HepG2 (cell line): ENCODE data around the gene FAM114A2. TPM values are rescaled to one million over a fixed set of nuclear protein-coding genes. Genes with fewer than 3 reads are reported as not detected.

Experiments used
- CBFB ChIP-seq: sonication (generic); formaldehyde crosslinking; IDR thresholded peaks from 2 replicates; pipeline ENCODE4 v1.4.0; 2020; ENCODE audit warnings: missing genetic modification reagents
- HMG20B ChIP-seq: conservative IDR thresholded peaks from 2 replicates; pipeline ENCODE4 v1.6.1; 2016; ENCODE audit warnings: missing genetic modification reagents, missing compliant biosample characterization
- TBX3 ChIP-seq: fragments of 450-650 bp; IDR thresholded peaks from 2 replicates; pipeline ENCODE4 v1.6.1; 2017; ENCODE audit warnings: antibody characterized with exemption, mild to moderate bottlenecking, inconsistent platforms, borderline replicate concordance
- UBTF ChIP-seq: sonication (generic); formaldehyde crosslinking; IDR thresholded peaks from 2 replicates; pipeline ENCODE4 v1.4.0; 2020; ENCODE audit warnings: mild to moderate bottlenecking, missing genetic modification reagents
- ZFP62 ChIP-seq: sonication (generic); formaldehyde crosslinking; IDR thresholded peaks from 2 replicates; pipeline ENCODE4 v1.4.0; 2020; ENCODE audit warnings: missing genetic modification reagents
- ZGPAT ChIP-seq: IDR thresholded peaks from 2 replicates; pipeline ENCODE4 v1.6.1; 2016; ENCODE audit warnings: mild to moderate bottlenecking
- ZNF382 ChIP-seq: sonication (generic); formaldehyde crosslinking; IDR thresholded peaks from 2 replicates; pipeline ENCODE4 v1.5.0; 2020; ENCODE audit warnings: missing genetic modification reagents, mild to moderate bottlenecking, borderline replicate concordance
- ZNF451 ChIP-seq: sonication (generic); formaldehyde crosslinking; IDR thresholded peaks from 2 replicates; pipeline ENCODE4 v1.5.0; 2020; ENCODE audit warnings: mild to moderate bottlenecking, missing genetic modification reagents
- ZNF543 ChIP-seq: sonication (generic); formaldehyde crosslinking; IDR thresholded peaks from 2 replicates; pipeline ENCODE4 v1.4.0; 2020; ENCODE audit warnings: mild to moderate bottlenecking, missing genetic modification reagents
- ZNF784 ChIP-seq: sonication (generic); formaldehyde crosslinking; IDR thresholded peaks from 2 replicates; pipeline ENCODE4 v1.5.1; 2020; ENCODE audit warnings: missing genetic modification reagents, mild to moderate bottlenecking, borderline replicate concordance
- polyA plus RNA-seq, 8 experiments: library from polyadenylated mRNA; depleted of rRNA in 3 of 8; stranded (reverse) in 7 of 8; unstranded in 1 of 8; fragments of >200 nt; fragmentation: Illumina TruSeq in 4 of 8; extraction: Trizol in 4 of 8; gene quantifications; 2 replicates each; pipeline versions ENCODE4 v1.2.1 to v1.2.3, GENCODE V29; 2011 to 2016; ENCODE audit warnings: low read depth in 4 of 8, missing spikeins in 1 of 8, mixed read lengths in 1 of 8; ENCODE audit not compliant: insufficient read depth in 1 of 8
- total RNA-seq, 5 experiments: library from RNA; depleted of rRNA; stranded (reverse); fragments of >200 nt; fragmentation: Illumina TruSeq; extraction: Trizol; gene quantifications; 2 replicates each; pipeline ENCODE4 v1.2.3, GENCODE V29; 2016; ENCODE audit warnings: low read depth in 1 of 5
- TF ChIP-seq, protein P1 (sequence below): sonication (generic); formaldehyde crosslinking; IDR thresholded peaks from 2 replicates; pipeline ENCODE4 v1.8.1; 2023; ENCODE audit warnings: missing genetic modification reagents, mild to moderate bottlenecking, borderline replicate concordance

The FAM114A2 gene
- total and polyA plus RNA-seq, 2 of the 13 experiments (the other 11 are each of a cell fraction or from before 2014, with no cell fraction given): 6.9 to 11.4 TPM

GRCh38 chr5:154076240-154076922 lies 37.7 kb upstream of the FAM114A2 start (continued):
- TF ChIP-seq UBTF (CRISPR knock-in tag) (no peak), ZGPAT (CRISPR knock-in tag) (no peak), CBFB (CRISPR knock-in tag) (no peak), ZFP62 (CRISPR knock-in tag) (no peak), ZNF543 (CRISPR knock-in tag) (no peak), ZNF382 (CRISPR knock-in tag) (no peak), ZNF451 (no peak), ZNF784 (CRISPR knock-in tag) (no peak), HMG20B (CRISPR knock-in tag) (no peak), TBX3 (no peak)
- TF ChIP-seq, protein P1, sequence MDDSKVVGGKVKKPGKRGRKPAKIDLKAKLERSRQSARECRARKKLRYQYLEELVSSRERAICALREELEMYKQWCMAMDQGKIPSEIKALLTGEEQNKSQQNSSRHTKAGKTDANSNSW (CRISPR knock-in tag): no peak
